ENCODE results near the gene IL13. TPM values are rescaled to one million over a fixed set of nuclear protein-coding genes. Genes with fewer than 3 reads are reported as not detected.

The IL13 gene
- total RNA-seq, 1 experiment from 2014 or later: not detected

GRCh38 chr5:132675936-132676689, 18.1 kb downstream of the IL13 start:
- no peak overlapping the region for H2BK20ac ChIP-seq (ENCODE audit: low read depth, low read length, poor library complexity, severe bottlenecking)
- no peak overlapping the region for H2AFZ ChIP-seq (ENCODE audit: low read length)
- no peak overlapping the region for H3K14ac ChIP-seq (ENCODE audit: insufficient read depth, low read length)
- no peak overlapping the region for H3K23ac ChIP-seq (ENCODE audit: insufficient read length, low read depth, low read length)
- no peaks in the 10 kb centered on the region for H3K23me2 ChIP-seq (ENCODE audit: insufficient read length, low read depth, low read length, poor library complexity, severe bottlenecking)
- Mint-ChIP-seq H3K4me1 (peaks cover 4 to 5% of the 10 kb centered on the region in 2 experiments; a peak in 1 of 4 replicates), H3K9me3 (peaks cover 0 to 2% of the 10 kb centered on the region in 2 experiments; a peak in 2 of 5 replicates), H3K27ac (no peak overlapping the region), H3K27me3 (ENCODE audit: low read depth) (no peaks in the 10 kb centered on the region; the same call in 1 of the 2 replicates), H3K4me3 (no peak overlapping the region), H3K36me3 (ENCODE audit: insufficient read depth in 1 of 3, low read depth in 3 of 3) (peaks cover 0 to 2% (median 0%) of the 10 kb centered on the region in 3 experiments; a peak in 3 of 7 replicates)
- no peak overlapping the region for H3K56ac ChIP-seq (ENCODE audit: insufficient read length, low read depth, low read length)
- H3K79me2 ChIP-seq (ENCODE audit: insufficient read depth, low read length): no peaks in the 10 kb centered on the region
- no peak overlapping the region for H4K8ac ChIP-seq (replicated peaks; ENCODE audit: insufficient read length, low read depth, low read length)
- H2BK12ac ChIP-seq (ENCODE audit: insufficient read length, low read depth, low read length): no peak overlapping the region
- no peak overlapping the region for H3T11ph ChIP-seq (ENCODE audit: low read length)
- H3K18ac ChIP-seq (ENCODE audit: insufficient read length, low read depth, low read length): no peak overlapping the region
- H3K9ac ChIP-seq (ENCODE audit: extremely low read depth, insufficient read length, low read length): no peak overlapping the region
- no peaks in the 10 kb centered on the region for H3K27me3 ChIP-seq (ENCODE audit: insufficient read depth, low read length)
- no peaks in the 10 kb centered on the region for H3K79me1 ChIP-seq (ENCODE audit: insufficient read depth, low read depth, low read length, poor library complexity, severe bottlenecking)
- H3K9me3 ChIP-seq (ENCODE audit: control insufficient read depth, low read depth, low read length): no peaks in the 10 kb centered on the region
- H3K27ac ChIP-seq (ENCODE audit: insufficient read length, low read depth, low read length): no peak overlapping the region
- H2AK5ac ChIP-seq (ENCODE audit: insufficient read length, low read length): no peak overlapping the region
- H3K4me2 ChIP-seq (ENCODE audit: insufficient read depth, insufficient read length, low read length): no peak overlapping the region
- peaks cover 3% of the 10 kb centered on the region for H4K20me1 ChIP-seq (ENCODE audit: control insufficient read depth, insufficient read depth, insufficient read length)
- H4K5ac ChIP-seq (ENCODE audit: insufficient read length, low read depth, low read length): no peak overlapping the region
- WGBS (ENCODE audit: extremely low coverage, insufficient read length, low lambda C conversion rate): no CpG with 5 or more reads among the region's 11 CpGs
- H3K4ac ChIP-seq (ENCODE audit: low read depth, low read length): no peak overlapping the region
- no peaks in the 10 kb centered on the region for H3K4me1 ChIP-seq (ENCODE audit: insufficient read depth, low read length)
- no peak overlapping the region for H2BK15ac ChIP-seq (ENCODE audit: low read depth, low read length)
- H2BK5ac ChIP-seq (ENCODE audit: insufficient read length, low read length): no peak overlapping the region
- H2BK120ac ChIP-seq (ENCODE audit: low read depth, low read length, poor library complexity, severe bottlenecking): no peak overlapping the region
- no peak overlapping the region for H4K91ac ChIP-seq (ENCODE audit: insufficient read length, low read depth, low read length)
- no peak for DNase-seq
- no peak for TF ChIP-seq CTCF (conservative IDR thresholded peaks at IDR 0.05)

All from H9 (cell line).